MCF 10A (cell line): Measurements from ENCODE around the gene SYCE3. TPM values are rescaled to one million over a fixed set of nuclear protein-coding genes. Genes with fewer than 3 reads are reported as not detected.

Experiments used
- BruUV-seq: library from RNA; stranded (reverse); fragments of 400-500 nt; replicated peaks from 2 replicates; lab custom pipeline; 2021; lab: Mats Ljungman, UMichigan
- CTCF ChIA-PET: fragments of 300-600 bp; sonication (Branson Sonifier 250); formaldehyde crosslinking; extraction: SDS; loops from one replicate; lab custom pipeline; 2021; ENCODE audit warnings: antibody characterized with exemption, inconsistent platforms; lab: Yijun Ruan, JAX
- POLR2A ChIA-PET: fragments of 300-600, 350-650 bp; sonication (Branson Sonifier 250); formaldehyde crosslinking; extraction: SDS; loops from one replicate; lab custom pipeline; 2020; ENCODE audit warnings: antibody characterized with exemption, inconsistent platforms; lab: Yijun Ruan, JAX
- DNase-seq: peaks from one replicate; pipeline ENCODE4 v3.0.0-alpha.2; 2018; ENCODE audit not compliant: unreplicated experiment
- H3K27ac Mint-ChIP-seq: one replicate; pipeline ENCODE4 v1.8.0; 2022; ENCODE audit warnings: mild to moderate bottlenecking, low read depth, mixed read lengths; ENCODE audit not compliant: unreplicated experiment
- H3K27me3 Mint-ChIP-seq: one replicate; pipeline ENCODE4 v1.8.0; 2022; ENCODE audit warnings: mixed read lengths; ENCODE audit not compliant: insufficient read depth, unreplicated experiment
- H3K36me3 Mint-ChIP-seq: one replicate; pipeline ENCODE4 v1.8.0; 2022; ENCODE audit warnings: mild to moderate bottlenecking, moderate library complexity, mixed read lengths; ENCODE audit not compliant: insufficient read depth, unreplicated experiment
- H3K4me1 Mint-ChIP-seq: one replicate; pipeline ENCODE4 v1.8.0; 2022; ENCODE audit warnings: mixed read lengths; ENCODE audit not compliant: insufficient read depth, unreplicated experiment
- H3K4me3 Mint-ChIP-seq: one replicate; pipeline ENCODE4 v1.8.0; 2022; ENCODE audit warnings: mild to moderate bottlenecking, moderate library complexity, mixed read lengths; ENCODE audit not compliant: unreplicated experiment
- H3K9me3 Mint-ChIP-seq: one replicate; pipeline ENCODE4 v1.8.0; 2022; ENCODE audit warnings: mixed read lengths; ENCODE audit not compliant: unreplicated experiment
- intact Hi-C: fragments of 100-400 bp; cut with micrococcal nuclease; formaldehyde crosslinking; loops from 2 replicates; pipeline ENCODE4 v1.14.1; 2022
- total RNA-seq: library from RNA; stranded (reverse); gene quantifications from 2 replicates; pipeline ENCODE4 v1.2.3, GENCODE V29; 2022
- TF ChIP-seq, protein P1 (sequence below): fragments of 200-600 bp; IDR thresholded peaks from one replicate; pipeline ENCODE4 v1.8.0; 2022; ENCODE audit warnings: antibody characterized with exemption, mild to moderate bottlenecking; ENCODE audit not compliant: unreplicated experiment

SYCE3 gene
- total RNA-seq, 1 experiment from 2014 or later = 0.82 TPM

DNA sequence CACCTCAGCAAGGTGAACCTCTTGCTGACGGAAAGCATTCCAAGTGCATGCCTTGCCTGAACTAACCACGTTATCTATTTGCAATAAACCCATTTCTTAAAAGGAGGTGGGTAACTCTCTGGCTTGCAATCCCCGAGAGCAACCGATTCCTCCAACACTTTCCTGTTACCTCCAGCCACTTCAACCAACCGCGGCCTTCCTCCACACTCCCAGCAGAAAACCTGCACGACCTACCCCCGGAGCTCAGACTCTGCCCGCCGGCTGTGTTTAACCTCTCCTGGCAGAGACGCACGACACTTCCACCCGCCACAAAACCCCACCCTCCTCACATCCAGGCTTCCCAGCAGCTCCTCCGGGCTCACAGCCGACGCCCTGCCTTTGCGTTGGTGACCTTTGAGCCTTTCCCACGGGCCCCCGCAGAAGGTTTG, 38.0 kb downstream of the SYCE3 start:
- ChIA-PET POLR2A (interaction anchor here (0.6 to 7.1 kb wide), 19 partner anchors 10 to 282 kb away, joined by 3 to 170 read pairs (median 6); partner anchors contain the start of genes CHKB, KLHDC7B, LMF2 and NCAPH2), CTCF (interaction anchor here (0.7 to 2.6 kb wide), 6 partner anchors 11 to 96 kb away, joined by 4 to 17 read pairs (median 8); partner anchors contain the start of gene SYCE3)
- Mint-ChIP-seq H3K9me3 (no peaks in the 10 kb centered on the region), H3K27me3 (no peaks in the 10 kb centered on the region), H3K27ac (peak overlapping the region; percentile 88), H3K4me1 (peaks cover 20% of the 10 kb centered on the region), H3K36me3 (peaks cover 63% of the 10 kb centered on the region), H3K4me3 (peak overlapping the region; percentile 85)
- TF ChIP-seq, protein P1, sequence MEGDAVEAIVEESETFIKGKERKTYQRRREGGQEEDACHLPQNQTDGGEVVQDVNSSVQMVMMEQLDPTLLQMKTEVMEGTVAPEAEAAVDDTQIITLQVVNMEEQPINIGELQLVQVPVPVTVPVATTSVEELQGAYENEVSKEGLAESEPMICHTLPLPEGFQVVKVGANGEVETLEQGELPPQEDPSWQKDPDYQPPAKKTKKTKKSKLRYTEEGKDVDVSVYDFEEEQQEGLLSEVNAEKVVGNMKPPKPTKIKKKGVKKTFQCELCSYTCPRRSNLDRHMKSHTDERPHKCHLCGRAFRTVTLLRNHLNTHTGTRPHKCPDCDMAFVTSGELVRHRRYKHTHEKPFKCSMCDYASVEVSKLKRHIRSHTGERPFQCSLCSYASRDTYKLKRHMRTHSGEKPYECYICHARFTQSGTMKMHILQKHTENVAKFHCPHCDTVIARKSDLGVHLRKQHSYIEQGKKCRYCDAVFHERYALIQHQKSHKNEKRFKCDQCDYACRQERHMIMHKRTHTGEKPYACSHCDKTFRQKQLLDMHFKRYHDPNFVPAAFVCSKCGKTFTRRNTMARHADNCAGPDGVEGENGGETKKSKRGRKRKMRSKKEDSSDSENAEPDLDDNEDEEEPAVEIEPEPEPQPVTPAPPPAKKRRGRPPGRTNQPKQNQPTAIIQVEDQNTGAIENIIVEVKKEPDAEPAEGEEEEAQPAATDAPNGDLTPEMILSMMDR = no peak
- peak; percentile 16 for DNase-seq
- no TSS peak for BruUV-seq
- intact Hi-C loops = loop anchor here (5.0 kb wide), 1 partner anchor 58 kb away; the partner anchor contains the start of gene CHKB

DNA sequence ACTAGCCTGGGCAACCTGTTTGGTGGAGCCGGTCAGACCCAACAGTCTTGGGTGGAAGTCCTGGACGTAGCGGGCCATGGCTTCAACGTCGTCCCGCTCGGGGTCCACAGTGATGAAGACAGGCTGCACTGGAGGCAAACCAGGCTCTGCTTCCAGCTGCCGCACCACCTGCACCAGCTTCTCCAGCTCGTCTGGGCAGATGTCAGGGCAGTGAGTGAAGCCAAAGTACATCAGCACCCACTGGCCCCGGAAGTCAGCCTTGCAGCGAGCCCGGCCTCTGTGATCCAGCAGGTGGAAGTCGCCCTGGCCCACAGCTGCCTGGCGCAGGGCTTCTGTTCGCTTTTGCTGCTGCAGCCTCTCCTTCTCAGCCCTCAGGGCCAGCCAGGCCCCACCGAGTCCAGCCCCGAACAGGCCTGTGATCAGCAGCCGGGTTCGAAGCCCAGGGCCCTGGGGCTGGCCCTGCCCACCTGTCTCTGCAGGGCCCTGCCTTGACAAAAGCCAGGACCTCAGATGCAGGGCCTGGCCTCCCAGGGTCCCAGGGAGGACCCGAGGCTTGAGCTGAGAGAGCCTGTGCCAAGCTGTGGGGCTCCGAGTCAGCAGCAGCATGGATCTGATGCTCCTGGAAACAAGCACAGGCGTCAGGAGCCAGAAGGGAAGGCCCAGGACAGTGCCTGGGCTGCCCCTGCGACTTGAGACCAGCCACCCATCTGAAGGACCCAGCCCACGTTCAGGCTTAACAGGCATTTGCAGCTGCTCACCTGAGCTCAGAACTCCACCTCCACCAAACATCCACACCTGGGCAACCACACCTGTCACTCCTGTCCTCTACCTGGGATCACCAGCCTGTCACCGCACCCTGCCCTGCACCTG, 38.7 kb downstream of the SYCE3 start:
- H3K27ac Mint-ChIP-seq = peak overlapping the region; percentile 88
- no peak for DNase-seq
- peak overlapping the region; percentile 85 for H3K4me3 Mint-ChIP-seq
- ChIA-PET CTCF (interaction anchor here (0.7 to 2.6 kb wide), 5 partner anchors 10 to 96 kb away, joined by 4 to 17 read pairs (median 5); partner anchors contain the start of gene SYCE3), POLR2A (interaction anchor here (0.6 to 7.1 kb wide), 15 partner anchors 9 to 280 kb away, joined by 3 to 170 read pairs (median 13); partner anchors contain the start of genes CHKB, KLHDC7B, LMF2 and NCAPH2)
- TF ChIP-seq, protein P1 = no peak
- peaks cover 20% of the 10 kb centered on the region for H3K4me1 Mint-ChIP-seq
- no TSS peak for BruUV-seq
- peaks cover 60% of the 10 kb centered on the region for H3K36me3 Mint-ChIP-seq
- intact Hi-C loops = no loop called here
- H3K27me3 Mint-ChIP-seq = no peaks in the 10 kb centered on the region
- H3K9me3 Mint-ChIP-seq = no peaks in the 10 kb centered on the region

DNA sequence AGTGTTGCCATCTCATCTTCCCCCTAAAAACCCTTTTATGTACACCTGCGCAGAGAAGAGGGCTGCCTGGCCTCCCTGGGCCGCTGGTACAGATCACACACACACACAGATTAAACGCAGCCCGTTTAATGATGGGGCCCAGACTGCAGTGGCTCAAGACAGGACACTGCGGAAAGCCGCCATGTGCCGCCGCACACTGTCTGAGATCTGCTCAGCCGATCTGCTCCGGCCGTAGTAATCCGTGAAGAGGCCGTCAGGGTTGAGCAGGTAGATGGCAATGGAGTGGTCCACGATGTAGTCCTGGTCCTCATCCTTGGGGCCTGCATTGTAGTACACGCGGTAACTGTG, 39.3 kb downstream of the SYCE3 start:
- intact Hi-C loops = no loop called here
- H3K9me3 Mint-ChIP-seq = no peaks in the 10 kb centered on the region
- no peaks in the 10 kb centered on the region for H3K27me3 Mint-ChIP-seq
- no TSS peak for BruUV-seq
- ChIA-PET POLR2A (interaction anchor here (3.3 to 7.1 kb wide), 2 partner anchors 14 to 16 kb away, joined by 113 to 170 read pairs; partner anchors contain the start of genes LMF2 and NCAPH2), CTCF (interaction anchor here (0.7 to 1.0 kb wide), 2 partner anchors 14 to 98 kb away, joined by 3 to 4 read pairs; no protein-coding TSS in a partner anchor)
- H3K36me3 Mint-ChIP-seq = peaks cover 60% of the 10 kb centered on the region
- DNase-seq = no peak
- no peak overlapping the region for H3K4me3 Mint-ChIP-seq
- peaks cover 16% of the 10 kb centered on the region for H3K4me1 Mint-ChIP-seq
- TF ChIP-seq, protein P1 = no peak
- no peak overlapping the region for H3K27ac Mint-ChIP-seq
